ENCODE results near the gene LCN1.
"Not testable (repeated sequence)": the region's sequence is repeated elsewhere in the genome, so short reads cannot be mapped to it uniquely, and the experiment has no call there.

The LCN1 gene

DNA sequence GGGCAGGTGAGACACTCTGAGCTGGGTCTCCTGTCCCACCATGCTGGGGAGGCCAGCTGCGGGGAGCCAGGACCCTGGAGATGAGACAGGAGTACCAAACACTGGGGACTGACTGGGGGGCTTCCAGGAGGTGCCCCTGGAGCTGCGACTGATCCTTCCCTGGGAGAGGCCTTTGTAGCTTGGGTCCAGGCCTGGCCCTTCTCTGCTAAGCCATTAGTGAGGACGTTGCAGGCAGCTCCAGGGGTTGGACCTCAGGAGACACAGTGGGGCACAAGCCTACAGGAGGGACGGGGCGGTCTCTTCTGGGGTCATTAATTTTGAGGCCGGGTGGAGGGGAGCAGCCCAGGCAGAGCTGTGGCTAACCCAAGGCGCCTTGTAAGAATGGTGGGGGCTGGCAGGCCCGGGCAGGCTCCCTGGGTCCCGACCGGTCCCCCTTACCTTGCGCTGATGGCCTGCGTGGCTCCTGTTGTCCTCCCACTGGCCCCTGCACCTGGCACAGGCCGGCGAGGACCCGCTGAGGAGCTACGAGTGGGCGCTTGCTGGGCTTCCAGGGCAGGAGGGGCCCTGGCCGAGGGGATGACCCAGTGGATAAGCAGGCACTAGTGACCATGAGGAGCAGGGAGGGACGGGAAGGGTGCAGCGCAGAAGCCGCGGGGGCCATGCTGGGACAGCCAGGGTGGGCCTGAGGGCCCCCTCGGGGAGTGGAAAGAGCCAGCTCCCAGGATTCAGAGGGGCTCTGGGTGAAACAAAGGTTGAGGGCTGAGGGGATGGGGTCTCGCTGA is 15.6 kb upstream of the LCN1 start:
- DNase-seq = no peak

DNA sequence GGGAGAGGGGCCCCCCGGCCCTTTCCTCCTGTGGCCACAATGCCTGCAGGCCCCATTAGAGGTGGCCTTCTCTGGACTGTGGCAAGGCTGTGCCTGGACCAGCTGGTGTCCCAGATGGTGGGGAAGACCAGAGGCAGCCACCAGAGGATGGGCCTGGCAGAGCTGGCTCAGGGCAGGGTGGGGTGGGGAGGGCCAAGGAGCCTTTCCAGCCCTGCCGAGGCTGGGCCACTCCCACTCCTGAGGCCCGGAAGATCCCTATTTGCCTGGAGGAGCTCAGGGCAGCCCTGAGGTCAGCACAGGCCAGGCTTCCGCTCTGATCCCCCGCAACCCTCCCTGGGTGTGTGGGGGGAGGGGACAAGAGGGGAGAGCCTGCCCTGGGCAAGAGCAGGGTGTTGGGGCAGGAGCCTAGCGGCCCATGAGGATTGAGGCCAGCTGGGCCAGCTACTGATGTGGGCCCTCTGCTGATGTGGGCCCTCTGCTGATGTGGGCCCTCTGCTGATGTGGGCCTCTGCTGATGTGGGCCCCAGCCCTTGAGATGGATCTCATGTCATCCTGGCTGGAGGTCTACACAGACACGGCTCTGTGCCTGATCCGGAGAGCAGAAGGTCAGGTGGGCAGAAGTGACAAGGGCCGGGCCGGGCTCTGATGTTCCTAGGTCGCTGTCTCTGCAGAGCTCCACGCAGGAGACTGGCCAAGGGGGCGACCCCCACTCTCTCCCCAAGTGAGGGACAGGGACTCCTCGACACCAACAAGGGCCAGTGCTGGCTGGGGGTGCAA is 14.7 kb upstream of the LCN1 start:
- DNase-seq = no peak

DNA sequence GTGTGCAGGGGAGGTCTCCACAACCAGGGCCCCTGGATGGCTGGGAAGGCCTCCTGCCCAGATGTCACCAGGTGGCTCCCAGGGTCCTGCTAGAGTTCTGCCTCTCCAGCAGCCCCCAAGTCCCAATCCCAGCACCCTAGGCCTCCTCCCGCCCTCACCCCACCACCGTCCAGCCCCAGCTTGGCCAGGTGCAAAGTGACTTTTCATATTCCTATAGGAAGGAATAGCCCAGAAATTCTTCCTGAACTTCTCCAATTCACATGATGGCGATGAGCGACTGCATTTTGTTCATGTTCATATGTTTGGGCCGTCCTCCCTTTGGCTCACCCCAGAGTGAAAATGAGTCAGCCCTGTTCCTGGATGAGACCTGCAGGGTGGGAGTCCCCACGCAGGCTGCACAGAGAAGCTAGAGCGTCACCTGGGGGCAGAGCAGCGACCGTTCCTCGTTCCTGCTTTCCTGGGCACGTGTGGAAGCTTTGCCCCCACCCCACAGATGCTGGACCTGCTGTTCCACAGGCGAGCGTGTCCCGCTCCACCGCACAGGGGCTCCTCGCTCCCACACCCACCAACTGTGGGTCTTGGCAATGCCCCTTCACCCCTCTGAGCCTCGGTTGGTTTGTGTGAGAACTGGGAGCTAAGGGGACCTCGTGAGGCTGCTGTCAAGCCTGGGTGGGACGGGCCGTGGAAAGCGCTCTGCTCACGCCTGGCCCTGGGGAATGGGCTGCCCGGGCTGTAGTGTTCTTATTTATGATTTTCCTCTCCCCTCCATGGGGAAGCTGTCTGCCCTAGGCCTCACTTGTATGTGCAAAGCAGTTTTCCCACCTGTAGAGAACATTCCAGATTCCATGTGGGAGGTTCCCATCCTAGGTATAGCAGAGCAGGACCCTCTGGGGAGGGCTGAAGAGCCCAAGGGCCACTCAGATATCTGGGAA is 13.9 kb upstream of the LCN1 start:
- DNase-seq = peak; percentile 1

DNA sequence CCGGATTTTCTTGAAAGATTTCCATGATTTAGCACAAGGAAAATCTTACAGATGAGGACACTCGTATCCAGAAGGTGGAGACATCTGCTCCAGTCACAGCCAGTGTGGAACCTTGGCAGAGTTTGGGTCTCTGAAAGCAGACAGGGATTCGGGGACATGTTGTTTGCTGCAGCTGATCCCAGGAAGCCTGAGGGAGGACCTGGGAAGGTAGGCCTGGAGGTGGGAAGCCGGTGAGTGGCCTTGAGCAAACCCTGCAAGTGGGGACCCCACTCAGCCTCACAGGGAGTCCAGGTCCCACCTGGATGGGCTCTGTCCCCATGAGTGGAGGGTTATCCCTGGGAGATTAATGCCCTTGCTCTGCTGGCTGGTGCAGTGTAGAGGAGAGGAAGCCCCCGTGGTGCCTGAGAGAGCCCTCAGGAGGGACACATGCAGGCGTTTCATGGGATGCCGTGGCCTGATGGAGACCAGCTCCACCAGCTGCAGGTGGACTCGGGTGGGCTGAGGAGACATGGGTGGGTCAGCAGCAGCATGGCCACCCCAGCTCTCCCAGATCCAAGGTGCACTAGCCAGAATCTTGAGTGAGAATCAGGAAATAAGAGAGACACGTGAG is 12.9 kb upstream of the LCN1 start:
- peak; percentile 21 for DNase-seq

DNA sequence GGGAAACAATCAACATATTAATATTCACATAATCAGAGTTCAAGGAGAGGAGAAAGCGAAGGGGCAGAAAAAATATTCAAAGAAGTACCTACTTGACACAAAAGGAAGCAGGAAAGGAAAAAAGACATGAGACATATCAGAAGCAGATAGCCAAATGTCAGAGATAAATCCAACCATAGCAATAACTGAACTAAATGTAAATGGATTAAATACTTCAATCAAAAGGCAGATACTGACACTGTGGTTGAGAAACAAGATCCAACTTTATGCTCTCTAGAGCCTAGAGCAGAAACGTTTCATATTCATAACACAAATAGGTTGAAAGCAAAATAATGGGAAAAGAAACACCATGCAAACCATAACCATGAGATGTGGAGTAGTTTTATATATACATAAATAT is 11.8 kb upstream of the LCN1 start:
- DNase-seq = no peak

DNA sequence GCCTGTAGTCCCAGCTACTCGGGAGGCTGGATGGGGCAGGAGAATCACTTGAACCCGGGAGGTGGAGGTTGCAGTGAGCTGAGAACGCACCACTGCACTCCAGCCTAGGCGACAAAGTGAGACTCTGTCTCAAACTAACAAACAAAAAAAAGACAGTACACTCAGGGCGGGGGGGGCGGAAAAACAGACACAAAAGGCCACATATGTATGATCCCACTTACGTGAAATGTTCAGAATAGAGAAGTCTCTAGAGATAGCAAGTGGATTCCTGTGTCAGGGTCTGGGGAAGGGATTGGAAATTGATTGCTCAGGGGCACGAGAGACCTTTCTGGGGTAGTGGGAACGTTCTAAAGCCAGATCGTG is 9.0 kb upstream of the LCN1 start:
- DNase-seq = peak; percentile 11

DNA sequence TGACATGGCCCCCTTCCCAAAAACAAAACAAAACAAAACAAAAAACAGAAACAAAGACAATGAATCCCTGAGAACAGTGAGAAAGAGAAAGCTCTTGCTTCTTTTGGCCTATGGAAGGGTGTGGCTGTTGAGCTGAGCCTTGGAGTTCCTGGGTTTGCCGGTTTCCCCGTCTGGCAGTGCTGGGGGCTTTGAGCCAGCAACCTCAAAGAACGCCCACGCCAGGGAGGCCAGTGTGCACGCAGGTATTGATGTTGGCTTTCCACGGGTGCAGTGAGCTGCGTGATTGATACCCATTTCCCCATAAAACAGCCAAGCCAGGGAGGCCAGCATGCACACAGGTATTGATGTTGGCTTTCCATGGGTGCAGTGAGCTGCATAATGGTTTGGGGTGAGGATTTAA is 8.3 kb upstream of the LCN1 start:
- DNase-seq = peak; percentile 18

DNA sequence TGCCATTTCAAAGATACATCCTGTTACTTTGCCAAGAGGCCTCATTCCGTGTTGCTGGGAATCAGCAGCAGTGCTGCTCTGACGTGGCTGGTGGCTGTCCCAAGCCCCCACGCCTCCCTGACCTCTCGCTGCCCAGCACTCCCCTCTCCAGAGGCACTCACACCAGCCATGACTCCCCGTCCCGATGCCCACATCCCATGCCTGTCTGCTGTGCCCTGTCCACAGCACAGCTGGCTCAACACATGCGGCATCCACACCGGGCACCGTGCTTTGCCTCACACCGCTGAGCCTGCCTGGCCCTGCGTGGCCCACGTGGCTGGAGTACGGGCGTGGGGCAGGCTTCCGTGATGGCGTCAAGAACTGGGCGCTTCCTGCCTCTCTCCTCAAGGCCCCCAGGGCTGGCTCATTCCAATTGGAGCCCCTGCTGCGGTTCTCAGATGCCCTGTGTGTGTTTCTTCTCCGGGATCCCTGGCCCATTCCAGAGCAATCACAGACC is 7.8 kb upstream of the LCN1 start:
- DNase-seq = peak; percentile 15

DNA sequence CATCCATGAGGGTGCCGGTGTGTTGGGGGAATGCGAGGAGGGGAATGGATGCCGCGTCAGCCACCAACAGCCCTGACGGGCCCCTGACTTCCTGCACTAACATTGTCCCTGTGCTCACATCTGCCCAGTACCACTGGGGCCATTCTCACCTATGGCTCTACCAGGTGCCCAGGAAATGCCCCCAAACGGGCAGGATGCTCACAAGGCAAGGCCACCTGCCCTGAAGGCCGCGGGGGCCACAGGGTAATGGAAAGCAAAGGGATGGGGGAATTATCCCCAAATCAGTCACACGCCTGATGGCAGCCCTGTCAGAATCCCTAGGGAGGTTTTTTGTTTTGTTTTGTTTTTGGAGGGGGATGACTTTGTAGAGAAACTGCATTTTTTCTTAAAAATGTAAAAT is 7.3 kb upstream of the LCN1 start:
- not testable (repeated sequence) for DNase-seq

DNA sequence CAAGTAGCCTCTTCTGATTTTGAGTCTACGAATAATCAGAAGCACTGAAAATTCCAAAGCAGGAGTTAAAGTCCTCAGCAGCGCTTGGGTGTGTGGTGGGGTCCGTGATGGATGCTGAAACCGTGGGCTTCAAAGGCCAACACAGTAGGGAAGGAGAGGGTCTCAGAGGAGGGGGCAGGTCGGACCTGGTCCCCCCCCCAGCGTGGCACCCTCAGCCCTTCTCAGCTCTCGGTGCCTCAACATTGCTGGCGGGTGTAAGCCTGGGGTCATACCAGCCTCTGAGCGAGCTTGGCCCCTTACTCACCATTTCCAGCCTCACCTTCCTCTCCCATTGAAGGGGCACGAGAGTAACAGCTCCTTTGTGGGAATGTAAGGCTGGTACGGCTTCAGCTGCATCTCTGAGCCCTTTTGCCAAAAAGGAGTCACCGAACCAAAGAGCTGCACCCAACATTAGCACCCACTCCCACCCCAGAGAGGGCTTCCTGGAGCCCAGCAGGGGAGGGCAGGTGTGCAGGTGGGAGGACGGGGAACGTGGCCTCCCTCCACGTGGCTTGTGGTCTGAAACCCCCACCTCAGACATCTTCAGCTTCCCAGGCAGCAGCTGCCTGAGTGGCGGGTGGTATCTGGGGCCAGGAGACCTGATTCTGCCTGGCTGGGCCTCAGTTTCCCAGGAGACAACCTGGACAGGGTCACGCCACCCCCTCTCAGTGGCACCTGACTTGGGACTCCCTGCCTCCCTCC is 6.7 kb upstream of the LCN1 start:
- peak; percentile 16 for DNase-seq

DNA sequence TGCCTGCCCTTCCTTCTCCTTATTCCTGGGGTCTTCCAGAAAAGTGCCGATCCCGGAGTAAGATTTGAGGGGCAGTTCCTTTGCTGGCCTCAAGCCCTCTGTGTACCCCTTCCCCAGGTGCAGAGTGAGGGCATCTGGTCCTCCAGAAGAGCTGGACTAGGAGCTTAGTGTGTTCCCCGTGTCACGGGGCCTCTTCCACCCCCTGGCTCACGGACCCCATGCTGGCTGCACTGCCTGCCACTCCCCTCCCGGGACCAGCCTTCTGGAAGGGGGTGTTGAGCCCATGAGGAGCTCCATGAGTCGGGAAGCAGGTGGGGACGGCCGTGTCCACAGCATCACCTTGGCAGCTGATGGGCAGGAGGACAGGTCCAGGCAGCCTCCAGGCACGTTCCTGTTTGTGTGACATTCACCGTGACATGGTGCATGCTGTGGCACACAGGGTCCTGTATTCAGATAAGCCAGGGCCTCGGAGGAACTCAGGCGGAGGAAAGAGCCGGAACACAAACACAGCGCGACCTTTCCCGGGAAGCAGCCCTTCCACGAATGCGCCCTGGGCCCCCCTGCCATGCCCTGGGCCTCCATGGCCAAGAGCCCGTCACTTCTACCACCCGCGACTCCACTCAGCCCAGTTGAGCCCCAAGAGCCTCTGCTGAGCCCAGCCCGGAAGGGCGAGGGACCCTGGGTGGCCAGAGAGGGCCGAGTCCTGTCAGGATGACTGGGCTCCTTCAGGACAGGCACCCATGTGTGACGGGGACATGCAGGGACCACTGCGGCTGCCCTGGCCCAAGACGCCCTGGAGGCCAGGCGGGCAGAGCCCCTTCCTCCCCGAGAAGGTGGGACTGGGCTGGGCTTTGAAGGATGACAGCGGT is 5.9 kb upstream of the LCN1 start:
- DNase-seq = peak; percentile 13

DNA sequence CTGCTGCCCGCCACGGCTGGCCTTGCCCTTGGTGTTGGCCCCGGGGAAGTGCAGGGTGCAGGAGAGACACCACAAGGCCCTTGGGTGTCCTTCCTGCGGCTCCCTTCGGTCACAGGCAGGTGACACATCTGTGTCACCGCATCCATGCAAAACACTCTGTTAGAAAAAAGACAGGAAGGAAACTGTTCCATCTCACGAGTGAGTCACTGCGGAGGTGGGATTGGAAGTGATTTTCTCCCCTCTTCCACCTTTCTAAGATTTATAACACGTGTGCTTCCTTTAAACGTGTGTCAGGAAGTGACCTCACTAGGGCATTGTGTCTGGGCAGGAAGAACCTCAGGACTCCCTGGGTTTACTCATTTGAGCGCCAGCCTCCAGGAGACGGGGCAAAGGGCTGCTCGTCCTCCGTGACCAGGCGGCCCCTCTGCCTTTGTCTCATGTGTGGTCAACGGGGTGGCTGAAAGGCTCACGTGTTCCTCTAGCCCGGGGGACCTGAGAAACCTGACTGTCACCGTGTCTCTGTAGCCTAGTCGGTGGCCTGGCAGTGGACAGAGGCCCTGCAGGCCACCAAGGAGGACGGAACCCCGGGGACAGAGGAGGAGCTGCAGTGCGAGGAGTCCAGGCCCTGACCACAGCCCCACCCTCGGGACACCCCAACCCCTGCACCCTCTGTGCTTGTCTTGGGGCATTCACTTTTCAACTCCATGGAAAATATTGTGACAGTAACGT is 4.9 kb upstream of the LCN1 start:
- peak; percentile 16 for DNase-seq

DNA sequence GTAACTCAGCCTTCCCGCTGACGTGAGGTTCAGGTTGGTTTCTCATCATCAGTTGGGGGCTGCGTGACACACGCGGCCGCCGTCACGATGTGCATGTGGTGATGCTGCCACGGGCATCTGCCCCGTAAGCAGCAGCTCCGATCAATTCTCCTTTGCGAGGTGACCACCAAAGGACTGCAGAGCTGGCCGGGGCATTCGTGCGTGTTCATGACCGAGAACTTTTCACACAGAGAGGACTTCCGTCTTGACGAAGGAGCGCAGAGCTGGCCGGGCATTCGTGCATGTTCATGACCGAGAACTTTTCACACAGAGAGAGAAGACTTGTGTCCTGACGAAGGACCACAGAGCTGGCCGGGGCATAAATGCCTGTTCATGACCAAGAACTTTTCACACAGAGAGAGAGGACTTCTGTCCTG is 3.8 kb upstream of the LCN1 start:
- DNase-seq = peak; percentile 11

DNA sequence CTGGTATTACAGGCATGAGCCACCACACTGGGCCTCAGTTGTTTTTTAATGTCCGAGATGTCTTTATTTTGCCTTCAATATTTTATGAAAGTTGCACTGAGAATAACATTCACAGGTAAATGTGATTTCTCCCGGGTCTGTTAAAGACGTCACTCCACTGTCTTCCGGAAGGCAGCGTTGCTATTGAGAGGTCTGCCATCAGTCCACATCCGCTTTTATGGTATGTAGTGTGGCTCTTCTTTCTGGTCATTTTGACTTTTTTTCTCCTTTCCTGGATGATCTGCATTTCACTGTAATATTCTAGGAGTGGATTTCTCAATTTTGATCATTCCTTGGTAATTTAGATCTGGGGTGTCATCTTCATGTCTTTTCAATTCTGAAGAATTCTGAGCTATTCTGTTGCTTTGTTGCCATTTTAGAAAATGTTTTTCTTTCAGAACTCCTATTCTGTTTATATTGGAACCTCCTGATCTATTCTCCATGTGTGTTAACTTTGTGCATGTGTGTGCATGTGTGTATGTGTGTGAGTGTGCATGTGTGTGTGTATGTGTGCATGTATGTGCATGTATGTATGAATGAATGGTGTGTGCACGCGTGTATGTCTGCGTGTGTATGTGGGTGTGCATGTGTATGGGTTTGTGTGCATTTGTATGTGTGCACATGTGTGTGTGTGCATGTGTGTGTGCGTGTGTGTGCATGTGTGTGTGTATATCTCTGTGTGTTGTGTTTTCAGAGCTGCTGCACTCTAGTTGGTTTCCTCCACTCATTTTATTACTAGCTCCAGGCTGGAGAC is 1.9 kb upstream of the LCN1 start:
- no peak for DNase-seq

DNA sequence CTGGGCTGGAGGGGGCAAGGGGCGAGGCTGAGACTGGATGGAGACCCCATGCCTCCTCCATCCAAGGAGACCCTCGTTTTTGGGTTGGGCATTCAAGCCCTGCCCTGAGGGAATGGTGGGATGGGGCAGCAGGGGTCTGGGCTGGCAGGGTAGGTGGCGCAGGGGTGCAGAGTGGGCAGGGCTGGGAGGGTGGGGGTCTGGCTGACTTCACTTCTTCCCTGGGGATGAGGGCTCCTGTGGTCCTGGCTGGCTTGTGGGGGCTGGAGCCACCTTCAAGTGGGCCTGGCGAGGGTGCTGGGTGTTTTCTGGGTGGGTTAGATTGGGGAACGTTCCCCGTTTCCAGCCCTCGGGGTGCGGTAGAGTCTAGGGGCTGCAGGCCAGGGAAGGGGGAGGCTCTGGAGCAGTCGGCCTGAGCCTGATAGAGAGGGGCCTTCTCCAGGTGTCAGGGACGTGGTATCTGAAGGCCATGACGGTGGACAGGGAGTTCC is 412 bp downstream of the LCN1 start:
- DNase-seq = peak; percentile 4

DNA sequence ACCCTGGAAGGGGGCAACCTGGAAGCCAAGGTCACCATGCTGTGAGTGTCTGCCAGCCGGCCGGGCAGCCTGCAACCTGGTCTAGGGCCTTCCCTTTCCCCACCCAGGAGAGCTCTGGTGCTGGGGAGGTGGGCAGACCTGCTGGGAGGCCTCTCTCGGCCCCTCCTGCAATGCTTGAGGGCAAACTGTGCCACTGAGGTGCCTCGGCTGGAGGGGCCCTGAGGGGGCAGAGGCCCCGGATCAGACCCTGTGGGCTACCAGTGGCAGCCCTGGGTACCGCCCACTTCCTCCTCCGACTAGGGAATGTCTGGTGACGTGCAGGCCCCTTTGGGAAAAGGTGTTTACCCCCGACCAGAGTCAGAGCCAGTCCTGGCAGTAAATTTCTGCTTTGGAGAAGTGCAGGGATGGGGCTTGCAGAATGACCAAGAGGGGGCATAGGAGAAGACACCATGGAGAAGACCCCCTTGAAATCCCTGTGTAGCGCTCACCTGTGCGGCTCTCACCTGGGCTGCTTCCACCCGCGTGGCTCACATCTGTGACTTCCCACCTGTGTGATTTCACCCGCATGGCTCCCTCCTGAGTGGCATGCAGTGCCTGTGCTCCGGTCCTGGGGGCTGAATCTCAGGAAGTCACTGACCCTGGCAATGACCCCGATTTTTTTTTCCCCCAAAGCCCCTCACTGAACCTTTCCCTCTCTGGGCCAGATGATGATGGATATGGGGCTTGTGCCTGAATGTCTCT is 1.1 kb downstream of the LCN1 start:
- peak; percentile 19 for DNase-seq

DNA sequence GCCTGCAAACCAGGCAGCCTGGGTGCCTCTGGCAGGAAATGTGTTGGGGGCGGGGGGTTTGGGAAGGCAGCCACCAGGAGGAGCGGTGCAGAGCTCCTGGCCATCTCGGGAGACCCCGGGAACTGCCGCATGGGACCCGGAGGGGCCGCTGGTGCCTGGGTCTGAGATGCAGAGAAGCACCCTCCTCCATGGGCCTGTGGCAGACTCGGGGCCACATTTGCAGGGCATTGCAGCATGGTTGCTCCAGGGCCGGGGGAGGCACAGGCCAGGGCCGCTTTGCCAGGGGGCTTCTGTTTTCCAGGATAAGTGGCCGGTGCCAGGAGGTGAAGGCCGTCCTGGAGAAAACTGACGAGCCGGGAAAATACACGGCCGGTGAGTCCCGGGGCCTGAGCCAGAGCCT is 1.7 kb downstream of the LCN1 start:
- no peak for DNase-seq

DNA sequence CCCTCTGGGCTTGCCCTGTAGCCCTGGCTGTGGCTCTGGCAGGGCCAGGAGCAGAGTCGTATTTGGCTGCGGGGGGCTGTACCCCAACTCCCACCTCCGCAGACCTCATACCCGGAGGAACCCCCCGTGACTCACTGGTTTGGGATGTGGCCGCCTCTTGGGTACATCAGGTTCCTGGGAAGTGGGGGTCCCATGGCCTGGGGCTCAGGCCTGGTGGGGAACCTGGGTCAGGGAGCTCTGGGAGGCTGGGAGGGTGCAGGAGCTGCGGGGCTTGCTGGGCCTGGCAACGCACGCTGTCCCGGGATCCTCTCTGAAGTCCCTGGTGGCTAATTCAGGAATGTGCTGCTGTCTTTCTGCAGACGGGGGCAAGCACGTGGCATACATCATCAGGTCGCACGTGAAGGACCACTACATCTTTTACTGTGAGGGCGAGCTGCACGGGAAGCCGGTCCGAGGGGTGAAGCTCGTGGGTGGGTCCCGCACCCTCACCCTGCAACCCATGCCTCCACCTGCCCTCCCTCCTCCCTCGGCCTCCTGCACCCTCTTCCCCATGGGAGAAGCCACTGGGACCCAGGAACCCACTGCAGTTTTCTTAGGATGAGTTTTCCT is 2.4 kb downstream of the LCN1 start:
- no peak for DNase-seq
